Transverse colon (tissue), 4 donors: Measurements from ENCODE around the gene RAPGEF2. TPM values are rescaled to one million over a fixed set of nuclear protein-coding genes. Genes with fewer than 3 reads are reported as not detected.

Experiments used
- DNase-seq: peaks from one replicate; pipeline ENCODE4 v3.0.0-alpha.2; 2019
- H3K27ac ChIP-seq, 4 donors: fragments of 200-600 bp; sonication (generic); 2 replicates each; pipeline ENCODE4 v1.5.1; 2016 to 2018; ENCODE audit warnings: inconsistent platforms in 4 of 4
- H3K27me3 ChIP-seq: fragments of 200-600 bp; sonication (generic); 2 replicates; pipeline ENCODE4 v1.5.1; 2017; ENCODE audit warnings: inconsistent platforms
- H3K36me3 ChIP-seq, 4 donors: fragments of 200-600 bp; sonication (generic); 2 replicates each; pipeline ENCODE4 v1.5.1; 2017 to 2019; ENCODE audit warnings: inconsistent platforms in 4 of 4
- H3K4me1 ChIP-seq, 4 donors: fragments of 200-600 bp; sonication (generic); 2 replicates each; pipeline ENCODE4 v1.5.1; 2017 to 2020; ENCODE audit warnings: inconsistent platforms in 4 of 4
- H3K4me3 ChIP-seq, 4 donors: fragments of 200-600 bp; sonication (generic); 1 replicate in 1 of 4; 2 replicates in 3 of 4; pipeline versions ENCODE4 v1.5.1 to v1.6.1; 2017 to 2019; ENCODE audit warnings: inconsistent platforms in 4 of 4
- H3K9me3 ChIP-seq, 2 donors: fragments of 200-600 bp; sonication (generic); 2 replicates each; pipeline ENCODE4 v1.5.1; 2017 to 2019; ENCODE audit warnings: inconsistent platforms in 2 of 2
- EP300 ChIP-seq: sonication (generic); formaldehyde crosslinking; IDR thresholded peaks from one replicate; pipeline ENCODE4 v1.6.1; 2017; ENCODE audit warnings: antibody characterized with exemption, low read depth
- POLR2A ChIP-seq: fragments of 450-650 bp; IDR thresholded peaks from one replicate; pipeline ENCODE4 v1.6.1; 2016; ENCODE audit warnings: antibody characterized with exemption, mild to moderate bottlenecking, moderate library complexity
- POLR2AphosphoS5 ChIP-seq, 3 donors: sonication (generic); formaldehyde crosslinking; IDR thresholded peaks; one replicate each; pipeline ENCODE4 v1.6.1; 2016; ENCODE audit warnings: antibody characterized with exemption in 3 of 3
- WGBS, 2 donors: methylation state at CpG; one replicate each; pipeline ENCODE4 v1.1.5; 2018; ENCODE audit warnings: low coverage in 1 of 2; 5-methylcytosine and 5-hydroxymethylcytosine counted together
- in situ Hi-C, 4 donors: fragments of 200-750 bp; cut with MboI; loops; one replicate each; pipeline versions ENCODE4 v1.15.0 to v1.15.1; 2017; ENCODE audit warnings: low sequenced_read_pairs in 3 of 4, low pct_ligation_motif_present in 1 of 4, low pct_unique_long_range_greater_than_20kb in 1 of 4
- intact Hi-C: fragments of 100-400 bp; cut with DNase I; formaldehyde crosslinking; loops from one replicate; pipeline ENCODE4 v1.15.1; 2023; ENCODE audit warnings: low total_unique reads
- total RNA-seq, 4 donors: library from RNA; depleted of rRNA; stranded (reverse); fragments of >200 nt; gene quantifications; one replicate each; pipeline ENCODE4 v1.1.0, GENCODE V29; 2016
- TF ChIP-seq, protein P1 (sequence below), 5 experiments: fragments of 200-600 bp in 3 of 5; fragments of 450-650 bp in 2 of 5; sonication (generic) in 3 of 5; IDR thresholded peaks; 1 replicate in 2 of 5; 2 replicates in 3 of 5; pipeline ENCODE4 v1.5.1; 2016 to 2017; ENCODE audit warnings: antibody characterized with exemption in 5 of 5, inconsistent platforms in 3 of 5, mild to moderate bottlenecking in 2 of 5, moderate library complexity in 1 of 5

Gene RAPGEF2
- total RNA-seq, 4 donors from 2014 or later: 23.3 to 64.8 (median 49.6) TPM

- no peak for DNase-seq
- Histone ChIP-seq H3K4me3 (no peak overlapping the region), H3K9me3 (no peaks in the 10 kb centered on the region), H3K27ac (peak overlapping the region in 3 of 4 donors; percentile 6 to 20 (median 10)), H3K27me3 (no peaks in the 10 kb centered on the region), H3K4me1 (peaks cover 0 to 17% (median 9%) of the 10 kb centered on the region in 4 donors), H3K36me3 (no peaks in the 10 kb centered on the region)
- WGBS, 2 donors: 75 to 78% methylated on average over 4 to 5 of the region's 5 CpGs
- TF ChIP-seq POLR2A: no peak
- TF ChIP-seq EP300: no peak
- TF ChIP-seq POLR2AphosphoS5 (IDR thresholded peaks at IDR 0.05): no peak
- TF ChIP-seq, protein P1, sequence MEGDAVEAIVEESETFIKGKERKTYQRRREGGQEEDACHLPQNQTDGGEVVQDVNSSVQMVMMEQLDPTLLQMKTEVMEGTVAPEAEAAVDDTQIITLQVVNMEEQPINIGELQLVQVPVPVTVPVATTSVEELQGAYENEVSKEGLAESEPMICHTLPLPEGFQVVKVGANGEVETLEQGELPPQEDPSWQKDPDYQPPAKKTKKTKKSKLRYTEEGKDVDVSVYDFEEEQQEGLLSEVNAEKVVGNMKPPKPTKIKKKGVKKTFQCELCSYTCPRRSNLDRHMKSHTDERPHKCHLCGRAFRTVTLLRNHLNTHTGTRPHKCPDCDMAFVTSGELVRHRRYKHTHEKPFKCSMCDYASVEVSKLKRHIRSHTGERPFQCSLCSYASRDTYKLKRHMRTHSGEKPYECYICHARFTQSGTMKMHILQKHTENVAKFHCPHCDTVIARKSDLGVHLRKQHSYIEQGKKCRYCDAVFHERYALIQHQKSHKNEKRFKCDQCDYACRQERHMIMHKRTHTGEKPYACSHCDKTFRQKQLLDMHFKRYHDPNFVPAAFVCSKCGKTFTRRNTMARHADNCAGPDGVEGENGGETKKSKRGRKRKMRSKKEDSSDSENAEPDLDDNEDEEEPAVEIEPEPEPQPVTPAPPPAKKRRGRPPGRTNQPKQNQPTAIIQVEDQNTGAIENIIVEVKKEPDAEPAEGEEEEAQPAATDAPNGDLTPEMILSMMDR (IDR thresholded peaks at IDR 0.05): no peak
- in situ Hi-C loops (no loop called here), intact Hi-C loops (no loop called here)
Measured at GRCh38 chr4:159267869-159268285, 165.0 kb downstream of the RAPGEF2 start.

- in situ Hi-C loops (no loop called here), intact Hi-C loops (no loop called here)
- Histone ChIP-seq H3K4me1 (peaks cover 0 to 24% (median 13%) of the 10 kb centered on the region in 4 donors), H3K4me3 (no peak overlapping the region), H3K36me3 (no peaks in the 10 kb centered on the region), H3K9me3 (no peaks in the 10 kb centered on the region), H3K27me3 (no peaks in the 10 kb centered on the region), H3K27ac (no peak overlapping the region)
- TF ChIP-seq POLR2A (no peak), EP300 (no peak), POLR2AphosphoS5 (IDR thresholded peaks at IDR 0.05) (no peak)
- TF ChIP-seq, protein P1 (IDR thresholded peaks at IDR 0.05): no peak
- 76 to 85% methylated on average over 4 of the region's 4 CpGs for WGBS, 2 donors
- DNase-seq: no peak
Measured at GRCh38 chr4:159268607-159269006, 165.7 kb downstream of the RAPGEF2 start.

DNA sequence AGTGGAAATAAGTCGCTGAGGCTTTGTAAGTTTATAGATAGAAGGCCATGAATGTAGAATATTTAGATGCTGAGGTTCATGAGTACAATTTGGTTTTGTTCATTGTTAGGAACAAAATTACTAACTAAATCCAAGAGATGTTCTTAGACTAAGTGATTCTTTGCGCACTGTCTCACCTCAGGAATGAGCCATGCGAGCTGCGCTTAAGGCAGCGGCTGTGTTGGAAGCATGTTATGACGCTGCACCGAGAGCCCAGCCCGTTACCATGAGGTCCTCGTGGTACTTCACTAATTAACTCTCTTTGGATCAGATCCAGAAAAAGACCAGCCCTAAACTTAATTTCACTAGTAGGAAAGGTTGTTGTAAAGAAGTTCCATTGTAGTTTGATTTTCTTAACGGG is 166.2 kb downstream of the RAPGEF2 start:
- no peaks in the 10 kb centered on the region for H3K27me3 ChIP-seq
- TF ChIP-seq POLR2A: no peak
- no peak for TF ChIP-seq EP300
- TF ChIP-seq, protein P1 (IDR thresholded peaks at IDR 0.05): no peak
- TF ChIP-seq POLR2AphosphoS5 (IDR thresholded peaks at IDR 0.05): no peak
- intact Hi-C loops: no loop called here
- no peak overlapping the region for H3K4me3 ChIP-seq
- no peaks in the 10 kb centered on the region for H3K9me3 ChIP-seq
- H3K36me3 ChIP-seq: no peaks in the 10 kb centered on the region
- WGBS, 2 donors: 89 to 95% methylated on average over 6 to 10 of the region's 10 CpGs
- H3K27ac ChIP-seq: no peak overlapping the region
- H3K4me1 ChIP-seq: peaks cover 0 to 28% (median 18%) of the 10 kb centered on the region in 4 donors
- in situ Hi-C loops: no loop called here
- DNase-seq: no peak

- no peak for DNase-seq
- Histone ChIP-seq H3K4me3 (no peak overlapping the region), H3K36me3 (no peaks in the 10 kb centered on the region), H3K9me3 (no peaks in the 10 kb centered on the region), H3K4me1 (peaks cover 0 to 37% (median 18%) of the 10 kb centered on the region in 4 donors), H3K27ac (no peak overlapping the region), H3K27me3 (no peaks in the 10 kb centered on the region)
- intact Hi-C loops (no loop called here), in situ Hi-C loops (no loop called here)
- TF ChIP-seq POLR2A (no peak), POLR2AphosphoS5 (IDR thresholded peaks at IDR 0.05) (no peak), EP300 (no peak)
- TF ChIP-seq, protein P1 (IDR thresholded peaks at IDR 0.05): no peak
Measured at GRCh38 chr4:159269956-159270355, 167.1 kb downstream of the RAPGEF2 start.
